GM12878 (cell line): ENCODE results near the gene EFCAB10. TPM values are rescaled to one million over a fixed set of nuclear protein-coding genes. Genes with fewer than 3 reads are reported as not detected.

Source experiments
- KAT2A ChIP-seq: conservative IDR thresholded peaks from 2 replicates; pipeline ENCODE4 v1.6.1; 2011; ENCODE audit warnings: low read depth, low read length; ENCODE audit not compliant: control insufficient read depth
- SMAD1 ChIP-seq: fragments of 450-650 bp; IDR thresholded peaks from 2 replicates; pipeline ENCODE4 v1.6.1; 2018; ENCODE audit warnings: mild to moderate bottlenecking, low read depth; ENCODE audit not compliant: partially characterized antibody
- WRNIP1 ChIP-seq: IDR thresholded peaks from 2 replicates; pipeline ENCODE4 v1.6.1; 2011; ENCODE audit warnings: low read depth, low read length, improper control_type of control experiment, borderline replicate concordance
- YY1 ChIP-seq: IDR thresholded peaks from 2 replicates; pipeline ENCODE4 v1.6.1; 2011; ENCODE audit warnings: low read depth, mild to moderate bottlenecking, low read length
- polyA plus RNA-seq, 11 experiments: library from polyadenylated mRNA; depleted of rRNA in 4 of 11; unstranded in 6 of 11; stranded (reverse) in 5 of 11; fragments of >200 nt; fragmentation: Nextera tagmentation in 4 of 11; fragmentation: Illumina TruSeq in 1 of 11; extraction: Ambion mirVana in 4 of 11; extraction: Trizol in 1 of 11; gene quantifications; 1 replicate in 1 of 11; 2 replicates in 10 of 11; pipeline versions ENCODE4 v1.2.1 to v1.2.3, GENCODE V29; 2011 to 2016; ENCODE audit warnings: inconsistent platforms in 2 of 11, missing spikeins in 2 of 11, low read depth in 1 of 11
- total RNA-seq, 4 experiments: library from RNA; depleted of rRNA in 3 of 4; stranded (reverse); fragments of >200 nt in 3 of 4; fragmentation: Illumina TruSeq in 1 of 4; extraction: Trizol in 1 of 4; gene quantifications; 2 replicates each; pipeline versions ENCODE4 v1.2.1 to v1.2.3, GENCODE V29; 2013 to 2021
- TF ChIP-seq, protein P1 (sequence below): IDR thresholded peaks from 2 replicates; pipeline ENCODE4 v1.6.1; 2012; ENCODE audit warnings: improper control_type of control experiment, low read depth, low read length; ENCODE audit not compliant: insufficient replicate concordance
- TF ChIP-seq, protein P2 (sequence below): fragments of 450-650 bp; IDR thresholded peaks from 2 replicates; pipeline ENCODE4 v1.6.1; 2016; ENCODE audit warnings: mild to moderate bottlenecking
- TF ChIP-seq, protein P3 (sequence below): fragments of 450-650 bp; formaldehyde crosslinking; IDR thresholded peaks from 2 replicates; pipeline ENCODE4 v1.5.0; 2022; ENCODE audit warnings: mild to moderate bottlenecking, missing genetic modification characterization
- TF ChIP-seq, protein P4 (sequence below): fragments of 450-650 bp; formaldehyde crosslinking; IDR thresholded peaks from 2 replicates; pipeline ENCODE4 v1.4.0; 2022; ENCODE audit warnings: mild to moderate bottlenecking, moderate library complexity
- TF ChIP-seq, protein P5 (sequence below): fragments of 450-650 bp; IDR thresholded peaks from 2 replicates; pipeline ENCODE4 v1.6.1; 2017; ENCODE audit warnings: mild to moderate bottlenecking, moderate library complexity

EFCAB10 gene
- total and polyA plus RNA-seq, 10 of the 15 experiments (the other 5 are each of a cell fraction or from before 2014, with no cell fraction given), result 0.38 to 1.0 (median 0.54) TPM; not detected in 6

DNA sequence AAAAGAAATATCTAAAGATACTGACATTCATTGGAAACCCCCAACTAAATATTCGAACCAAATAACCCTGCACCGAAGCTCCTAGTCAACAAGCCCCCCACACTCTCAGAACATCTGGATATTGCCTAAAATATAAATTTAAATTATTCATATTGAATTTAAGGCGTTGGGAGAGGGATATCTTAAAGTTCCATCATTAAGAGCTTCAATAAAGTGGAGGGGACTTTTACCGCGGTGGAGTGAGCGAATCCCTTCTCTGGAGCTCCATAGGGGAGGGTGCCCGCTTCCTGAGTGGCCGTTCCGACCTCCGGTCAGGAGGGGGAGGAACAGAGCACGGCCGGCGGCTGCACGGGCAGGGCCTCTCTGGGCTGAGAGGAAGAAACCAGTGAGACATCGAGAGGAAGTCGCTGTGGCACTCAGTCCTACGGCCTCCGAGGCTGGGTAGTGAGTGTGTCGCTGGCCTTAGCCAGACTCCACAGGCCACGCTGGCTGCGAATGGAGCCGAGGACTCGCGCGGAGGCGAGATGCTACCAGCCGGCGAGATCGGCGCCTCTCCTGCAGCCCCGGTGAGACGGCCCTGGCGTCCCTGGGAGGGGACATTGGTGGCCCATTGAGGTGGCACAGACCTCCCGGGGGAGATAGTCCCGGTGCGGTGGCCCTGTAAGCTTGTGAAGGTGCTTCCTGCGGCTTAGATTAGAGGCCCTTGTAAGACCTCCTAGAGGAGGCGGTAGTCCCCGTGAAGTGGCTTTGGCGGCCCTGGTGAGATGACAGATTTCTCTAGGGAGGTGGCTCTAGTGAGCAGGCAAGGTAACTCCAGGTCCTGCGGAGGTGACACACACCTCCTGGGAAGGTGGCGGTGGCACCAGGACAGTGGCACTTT is 49.3 kb downstream of the EFCAB10 start, which contains the start of gene RINT1 (continued):
- TF ChIP-seq WRNIP1 (peak; percentile 95; the same call in 1 of the 2 replicates), KAT2A (no peak), YY1 (peak; percentile 81), SMAD1 (peak; percentile 75)
- TF ChIP-seq, protein P1, sequence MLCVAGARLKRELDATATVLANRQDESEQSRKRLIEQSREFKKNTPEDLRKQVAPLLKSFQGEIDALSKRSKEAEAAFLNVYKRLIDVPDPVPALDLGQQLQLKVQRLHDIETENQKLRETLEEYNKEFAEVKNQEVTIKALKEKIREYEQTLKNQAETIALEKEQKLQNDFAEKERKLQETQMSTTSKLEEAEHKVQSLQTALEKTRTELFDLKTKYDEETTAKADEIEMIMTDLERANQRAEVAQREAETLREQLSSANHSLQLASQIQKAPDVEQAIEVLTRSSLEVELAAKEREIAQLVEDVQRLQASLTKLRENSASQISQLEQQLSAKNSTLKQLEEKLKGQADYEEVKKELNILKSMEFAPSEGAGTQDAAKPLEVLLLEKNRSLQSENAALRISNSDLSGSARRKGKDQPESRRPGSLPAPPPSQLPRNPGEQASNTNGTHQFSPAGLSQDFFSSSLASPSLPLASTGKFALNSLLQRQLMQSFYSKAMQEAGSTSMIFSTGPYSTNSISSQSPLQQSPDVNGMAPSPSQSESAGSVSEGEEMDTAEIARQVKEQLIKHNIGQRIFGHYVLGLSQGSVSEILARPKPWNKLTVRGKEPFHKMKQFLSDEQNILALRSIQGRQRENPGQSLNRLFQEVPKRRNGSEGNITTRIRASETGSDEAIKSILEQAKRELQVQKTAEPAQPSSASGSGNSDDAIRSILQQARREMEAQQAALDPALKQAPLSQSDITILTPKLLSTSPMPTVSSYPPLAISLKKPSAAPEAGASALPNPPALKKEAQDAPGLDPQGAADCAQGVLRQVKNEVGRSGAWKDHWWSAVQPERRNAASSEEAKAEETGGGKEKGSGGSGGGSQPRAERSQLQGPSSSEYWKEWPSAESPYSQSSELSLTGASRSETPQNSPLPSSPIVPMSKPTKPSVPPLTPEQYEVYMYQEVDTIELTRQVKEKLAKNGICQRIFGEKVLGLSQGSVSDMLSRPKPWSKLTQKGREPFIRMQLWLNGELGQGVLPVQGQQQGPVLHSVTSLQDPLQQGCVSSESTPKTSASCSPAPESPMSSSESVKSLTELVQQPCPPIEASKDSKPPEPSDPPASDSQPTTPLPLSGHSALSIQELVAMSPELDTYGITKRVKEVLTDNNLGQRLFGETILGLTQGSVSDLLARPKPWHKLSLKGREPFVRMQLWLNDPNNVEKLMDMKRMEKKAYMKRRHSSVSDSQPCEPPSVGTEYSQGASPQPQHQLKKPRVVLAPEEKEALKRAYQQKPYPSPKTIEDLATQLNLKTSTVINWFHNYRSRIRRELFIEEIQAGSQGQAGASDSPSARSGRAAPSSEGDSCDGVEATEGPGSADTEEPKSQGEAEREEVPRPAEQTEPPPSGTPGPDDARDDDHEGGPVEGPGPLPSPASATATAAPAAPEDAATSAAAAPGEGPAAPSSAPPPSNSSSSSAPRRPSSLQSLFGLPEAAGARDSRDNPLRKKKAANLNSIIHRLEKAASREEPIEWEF, result peak; percentile 59
- TF ChIP-seq, protein P2, sequence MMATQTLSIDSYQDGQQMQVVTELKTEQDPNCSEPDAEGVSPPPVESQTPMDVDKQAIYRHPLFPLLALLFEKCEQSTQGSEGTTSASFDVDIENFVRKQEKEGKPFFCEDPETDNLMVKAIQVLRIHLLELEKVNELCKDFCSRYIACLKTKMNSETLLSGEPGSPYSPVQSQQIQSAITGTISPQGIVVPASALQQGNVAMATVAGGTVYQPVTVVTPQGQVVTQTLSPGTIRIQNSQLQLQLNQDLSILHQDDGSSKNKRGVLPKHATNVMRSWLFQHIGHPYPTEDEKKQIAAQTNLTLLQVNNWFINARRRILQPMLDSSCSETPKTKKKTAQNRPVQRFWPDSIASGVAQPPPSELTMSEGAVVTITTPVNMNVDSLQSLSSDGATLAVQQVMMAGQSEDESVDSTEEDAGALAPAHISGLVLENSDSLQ, result no peak
- TF ChIP-seq, protein P3, sequence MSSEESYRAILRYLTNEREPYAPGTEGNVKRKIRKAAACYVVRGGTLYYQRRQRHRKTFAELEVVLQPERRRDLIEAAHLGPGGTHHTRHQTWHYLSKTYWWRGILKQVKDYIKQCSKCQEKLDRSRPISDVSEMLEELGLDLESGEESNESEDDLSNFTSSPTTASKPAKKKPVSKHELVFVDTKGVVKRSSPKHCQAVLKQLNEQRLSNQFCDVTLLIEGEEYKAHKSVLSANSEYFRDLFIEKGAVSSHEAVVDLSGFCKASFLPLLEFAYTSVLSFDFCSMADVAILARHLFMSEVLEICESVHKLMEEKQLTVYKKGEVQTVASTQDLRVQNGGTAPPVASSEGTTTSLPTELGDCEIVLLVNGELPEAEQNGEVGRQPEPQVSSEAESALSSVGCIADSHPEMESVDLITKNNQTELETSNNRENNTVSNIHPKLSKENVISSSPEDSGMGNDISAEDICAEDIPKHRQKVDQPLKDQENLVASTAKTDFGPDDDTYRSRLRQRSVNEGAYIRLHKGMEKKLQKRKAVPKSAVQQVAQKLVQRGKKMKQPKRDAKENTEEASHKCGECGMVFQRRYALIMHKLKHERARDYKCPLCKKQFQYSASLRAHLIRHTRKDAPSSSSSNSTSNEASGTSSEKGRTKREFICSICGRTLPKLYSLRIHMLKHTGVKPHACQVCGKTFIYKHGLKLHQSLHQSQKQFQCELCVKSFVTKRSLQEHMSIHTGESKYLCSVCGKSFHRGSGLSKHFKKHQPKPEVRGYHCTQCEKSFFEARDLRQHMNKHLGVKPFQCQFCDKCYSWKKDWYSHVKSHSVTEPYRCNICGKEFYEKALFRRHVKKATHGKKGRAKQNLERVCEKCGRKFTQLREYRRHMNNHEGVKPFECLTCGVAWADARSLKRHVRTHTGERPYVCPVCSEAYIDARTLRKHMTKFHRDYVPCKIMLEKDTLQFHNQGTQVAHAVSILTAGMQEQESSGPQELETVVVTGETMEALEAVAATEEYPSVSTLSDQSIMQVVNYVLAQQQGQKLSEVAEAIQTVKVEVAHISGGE (CRISPR knock-in tag), result 0 out of 2 replicates have a peak, but pooled peaks have one; percentile 29
- TF ChIP-seq, protein P4, sequence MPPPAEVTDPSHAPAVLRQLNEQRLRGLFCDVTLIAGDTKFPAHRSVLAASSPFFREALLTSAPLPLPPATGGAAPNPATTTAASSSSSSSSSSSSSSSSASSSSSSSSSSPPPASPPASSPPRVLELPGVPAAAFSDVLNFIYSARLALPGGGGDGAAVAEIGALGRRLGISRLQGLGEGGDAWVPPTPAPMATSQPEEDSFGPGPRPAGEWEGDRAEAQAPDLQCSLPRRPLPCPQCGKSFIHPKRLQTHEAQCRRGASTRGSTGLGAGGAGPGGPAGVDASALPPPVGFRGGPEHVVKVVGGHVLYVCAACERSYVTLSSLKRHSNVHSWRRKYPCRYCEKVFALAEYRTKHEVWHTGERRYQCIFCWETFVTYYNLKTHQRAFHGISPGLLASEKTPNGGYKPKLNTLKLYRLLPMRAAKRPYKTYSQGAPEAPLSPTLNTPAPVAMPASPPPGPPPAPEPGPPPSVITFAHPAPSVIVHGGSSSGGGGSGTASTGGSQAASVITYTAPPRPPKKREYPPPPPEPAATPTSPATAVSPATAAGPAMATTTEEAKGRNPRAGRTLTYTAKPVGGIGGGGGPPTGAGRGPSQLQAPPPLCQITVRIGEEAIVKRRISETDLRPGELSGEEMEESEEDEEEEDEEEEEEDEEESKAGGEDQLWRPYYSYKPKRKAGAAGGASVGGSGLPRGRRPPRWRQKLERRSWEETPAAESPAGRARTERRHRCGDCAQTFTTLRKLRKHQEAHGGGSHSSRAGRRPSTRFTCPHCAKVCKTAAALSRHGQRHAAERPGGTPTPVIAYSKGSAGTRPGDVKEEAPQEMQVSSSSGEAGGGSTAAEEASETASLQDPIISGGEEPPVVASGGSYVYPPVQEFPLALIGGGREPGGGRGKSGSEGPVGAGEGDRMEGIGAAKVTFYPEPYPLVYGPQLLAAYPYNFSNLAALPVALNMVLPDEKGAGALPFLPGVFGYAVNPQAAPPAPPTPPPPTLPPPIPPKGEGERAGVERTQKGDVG (CRISPR knock-in tag), result no peak
- TF ChIP-seq, protein P5, sequence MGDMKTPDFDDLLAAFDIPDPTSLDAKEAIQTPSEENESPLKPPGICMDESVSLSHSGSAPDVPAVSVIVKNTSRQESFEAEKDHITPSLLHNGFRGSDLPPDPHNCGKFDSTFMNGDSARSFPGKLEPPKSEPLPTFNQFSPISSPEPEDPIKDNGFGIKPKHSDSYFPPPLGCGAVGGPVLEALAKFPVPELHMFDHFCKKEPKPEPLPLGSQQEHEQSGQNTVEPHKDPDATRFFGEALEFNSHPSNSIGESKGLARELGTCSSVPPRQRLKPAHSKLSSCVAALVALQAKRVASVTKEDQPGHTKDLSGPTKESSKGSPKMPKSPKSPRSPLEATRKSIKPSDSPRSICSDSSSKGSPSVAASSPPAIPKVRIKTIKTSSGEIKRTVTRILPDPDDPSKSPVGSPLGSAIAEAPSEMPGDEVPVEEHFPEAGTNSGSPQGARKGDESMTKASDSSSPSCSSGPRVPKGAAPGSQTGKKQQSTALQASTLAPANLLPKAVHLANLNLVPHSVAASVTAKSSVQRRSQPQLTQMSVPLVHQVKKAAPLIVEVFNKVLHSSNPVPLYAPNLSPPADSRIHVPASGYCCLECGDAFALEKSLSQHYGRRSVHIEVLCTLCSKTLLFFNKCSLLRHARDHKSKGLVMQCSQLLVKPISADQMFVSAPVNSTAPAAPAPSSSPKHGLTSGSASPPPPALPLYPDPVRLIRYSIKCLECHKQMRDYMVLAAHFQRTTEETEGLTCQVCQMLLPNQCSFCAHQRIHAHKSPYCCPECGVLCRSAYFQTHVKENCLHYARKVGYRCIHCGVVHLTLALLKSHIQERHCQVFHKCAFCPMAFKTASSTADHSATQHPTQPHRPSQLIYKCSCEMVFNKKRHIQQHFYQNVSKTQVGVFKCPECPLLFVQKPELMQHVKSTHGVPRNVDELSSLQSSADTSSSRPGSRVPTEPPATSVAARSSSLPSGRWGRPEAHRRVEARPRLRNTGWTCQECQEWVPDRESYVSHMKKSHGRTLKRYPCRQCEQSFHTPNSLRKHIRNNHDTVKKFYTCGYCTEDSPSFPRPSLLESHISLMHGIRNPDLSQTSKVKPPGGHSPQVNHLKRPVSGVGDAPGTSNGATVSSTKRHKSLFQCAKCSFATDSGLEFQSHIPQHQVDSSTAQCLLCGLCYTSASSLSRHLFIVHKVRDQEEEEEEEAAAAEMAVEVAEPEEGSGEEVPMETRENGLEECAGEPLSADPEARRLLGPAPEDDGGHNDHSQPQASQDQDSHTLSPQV, result no peak
